Astrocyte (in vitro differentiated cells and primary cell): Measurements from ENCODE around the gene ZNF469.

Source experiments
- EZH2 ChIP-seq: IDR thresholded peaks from 2 replicates; pipeline ENCODE4 v1.6.1; 2012; ENCODE audit warnings: mild to moderate bottlenecking, low read length, inconsistent platforms; ENCODE audit not compliant: insufficient read depth
- TF ChIP-seq, protein P1 (sequence below): IDR thresholded peaks from 2 replicates; pipeline ENCODE4 v1.5.1; 2011; ENCODE audit warnings: low read depth, mild to moderate bottlenecking, inconsistent platforms, low read length, moderate library complexity; ENCODE audit not compliant: insufficient read depth

DNA sequence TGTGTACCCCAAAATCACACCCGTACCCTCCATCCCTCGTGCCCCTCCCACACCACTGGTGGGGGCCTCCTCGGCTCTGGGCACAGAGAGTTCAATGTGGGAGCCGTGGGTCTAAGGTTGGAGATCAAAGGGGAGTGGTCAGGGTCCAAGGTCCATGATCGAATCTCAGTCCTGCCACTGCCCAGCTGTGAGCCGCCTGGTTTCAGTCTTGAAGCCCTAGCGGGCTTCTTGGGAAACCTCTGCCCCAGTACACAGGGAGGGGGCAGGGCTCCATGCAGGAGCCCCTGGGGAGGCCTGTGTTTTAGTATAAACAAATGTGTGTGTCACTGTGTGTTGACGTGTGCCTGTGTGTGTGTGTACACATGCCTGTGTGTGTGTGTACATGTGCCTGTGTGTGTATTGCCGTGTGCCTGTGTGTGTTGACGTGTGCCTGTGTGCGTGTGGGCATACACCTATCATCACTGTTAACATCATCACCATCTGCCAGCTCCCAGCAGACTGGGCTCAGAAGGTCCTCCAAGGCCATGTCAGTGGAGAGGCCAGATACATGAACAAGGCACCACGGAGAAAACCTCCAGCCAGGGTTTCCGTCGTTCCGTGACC lies 26.5 kb upstream of the ZNF469 start:
- TF ChIP-seq, protein P1, sequence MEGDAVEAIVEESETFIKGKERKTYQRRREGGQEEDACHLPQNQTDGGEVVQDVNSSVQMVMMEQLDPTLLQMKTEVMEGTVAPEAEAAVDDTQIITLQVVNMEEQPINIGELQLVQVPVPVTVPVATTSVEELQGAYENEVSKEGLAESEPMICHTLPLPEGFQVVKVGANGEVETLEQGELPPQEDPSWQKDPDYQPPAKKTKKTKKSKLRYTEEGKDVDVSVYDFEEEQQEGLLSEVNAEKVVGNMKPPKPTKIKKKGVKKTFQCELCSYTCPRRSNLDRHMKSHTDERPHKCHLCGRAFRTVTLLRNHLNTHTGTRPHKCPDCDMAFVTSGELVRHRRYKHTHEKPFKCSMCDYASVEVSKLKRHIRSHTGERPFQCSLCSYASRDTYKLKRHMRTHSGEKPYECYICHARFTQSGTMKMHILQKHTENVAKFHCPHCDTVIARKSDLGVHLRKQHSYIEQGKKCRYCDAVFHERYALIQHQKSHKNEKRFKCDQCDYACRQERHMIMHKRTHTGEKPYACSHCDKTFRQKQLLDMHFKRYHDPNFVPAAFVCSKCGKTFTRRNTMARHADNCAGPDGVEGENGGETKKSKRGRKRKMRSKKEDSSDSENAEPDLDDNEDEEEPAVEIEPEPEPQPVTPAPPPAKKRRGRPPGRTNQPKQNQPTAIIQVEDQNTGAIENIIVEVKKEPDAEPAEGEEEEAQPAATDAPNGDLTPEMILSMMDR: no peak
- TF ChIP-seq EZH2: no peak
